Upper lobe of right lung (tissue), 1 donor: ENCODE results near the gene TTC7B. TPM values are rescaled to one million over a fixed set of nuclear protein-coding genes. Genes with fewer than 3 reads are reported as not detected.

Experiments
- ATAC-seq: fragments of 200-7000 bp; cut with Tn5 transposase; one replicate; pipeline ENCODE4 v1.9.1; 2020; ENCODE audit warnings: mild to moderate bottlenecking, moderate library complexity
- DNase-seq: peaks from one replicate; pipeline ENCODE4 v3.0.0-alpha.2; 2020
- H3K27ac ChIP-seq: fragments of 200-600 bp; one replicate; pipeline ENCODE4 v1.8.0; 2022
- H3K27me3 ChIP-seq: fragments of 200-600 bp; one replicate; pipeline ENCODE4 v1.8.0; 2022; ENCODE audit warnings: mild to moderate bottlenecking
- H3K36me3 ChIP-seq: fragments of 200-600 bp; one replicate; pipeline ENCODE4 v1.8.0; 2022
- H3K4me1 ChIP-seq: fragments of 200-600 bp; one replicate; pipeline ENCODE4 v1.8.0; 2022
- H3K4me3 ChIP-seq: fragments of 200-600 bp; one replicate; pipeline ENCODE4 v1.8.0; 2022; ENCODE audit warnings: mild to moderate bottlenecking
- H3K9me3 ChIP-seq: fragments of 200-600 bp; one replicate; pipeline ENCODE4 v1.8.0; 2022
- CTCF ChIP-seq: fragments of 200-600 bp; IDR thresholded peaks from one replicate; pipeline ENCODE4 v1.8.0; 2022; ENCODE audit warnings: antibody characterized with exemption
- intact Hi-C: fragments of 100-400 bp; cut with DNase I; formaldehyde crosslinking; loops from one replicate; pipeline ENCODE4 v1.11.0; 2022
- total RNA-seq: library from RNA; stranded (reverse); fragmentation: NEBNext Ultra II Directional; extraction: Animal tissue kit (Norgen Biotek cat#: 25700); gene quantifications from one replicate; pipeline ENCODE4 v1.2.1, GENCODE V29; 2021
- donor health status: DM: no; HTN: yes; CAD: no; lungs with severe emphysema.

The TTC7B gene
- total RNA-seq, 1 donor from 2014 or later, result 41.5 TPM

- no peak for TF ChIP-seq CTCF
- Histone ChIP-seq H3K27ac (no peak overlapping the region), H3K9me3 (no peaks in the 10 kb centered on the region), H3K36me3 (no peaks in the 10 kb centered on the region), H3K27me3 (no peaks in the 10 kb centered on the region), H3K4me3 (no peak overlapping the region), H3K4me1 (peaks cover 13% of the 10 kb centered on the region)
- DNase-seq, result no peak
- no peak for ATAC-seq
- intact Hi-C loops, result no loop called here
Observed at GRCh38 chr14:90551070-90551704, 265.0 kb downstream of the TTC7B start.

GRCh38 chr14:90549794-90550641 is 266.2 kb downstream of the TTC7B start:
- Histone ChIP-seq H3K27me3 (no peaks in the 10 kb centered on the region), H3K4me1 (peaks cover 4% of the 10 kb centered on the region), H3K4me3 (no peak overlapping the region), H3K9me3 (no peaks in the 10 kb centered on the region), H3K36me3 (no peaks in the 10 kb centered on the region), H3K27ac (no peak overlapping the region)
- intact Hi-C loops, result no loop called here
- DNase-seq (no peak), ATAC-seq (no peak)
- TF ChIP-seq CTCF, result no peak

- no peak for TF ChIP-seq CTCF
- no peaks in the 10 kb centered on the region for H3K9me3 ChIP-seq
- DNase-seq (no peak), ATAC-seq (no peak)
- intact Hi-C loops, result no loop called here
- H3K4me3 ChIP-seq, result no peak overlapping the region
- no peaks in the 10 kb centered on the region for H3K27me3 ChIP-seq
- no peak overlapping the region for H3K27ac ChIP-seq
- H3K4me1 ChIP-seq, result no peaks in the 10 kb centered on the region
- H3K36me3 ChIP-seq, result no peaks in the 10 kb centered on the region
Observed at GRCh38 chr14:90548455-90548854, 267.8 kb downstream of the TTC7B start.

- DNase-seq (no peak), ATAC-seq (no peak)
- no peak overlapping the region for H3K4me3 ChIP-seq
- no peak overlapping the region for H3K27ac ChIP-seq
- H3K9me3 ChIP-seq, result no peaks in the 10 kb centered on the region
- no peaks in the 10 kb centered on the region for H3K36me3 ChIP-seq
- intact Hi-C loops, result no loop called here
- TF ChIP-seq CTCF, result no peak
- H3K27me3 ChIP-seq, result no peaks in the 10 kb centered on the region
- H3K4me1 ChIP-seq, result no peaks in the 10 kb centered on the region
Observed at GRCh38 chr14:90547968-90548367, 268.3 kb downstream of the TTC7B start.

- no peak for ATAC-seq
- Histone ChIP-seq H3K36me3 (no peaks in the 10 kb centered on the region), H3K9me3 (no peaks in the 10 kb centered on the region), H3K27me3 (no peaks in the 10 kb centered on the region), H3K4me3 (no peak overlapping the region), H3K4me1 (no peaks in the 10 kb centered on the region), H3K27ac (no peak overlapping the region)
- DNase-seq, result no peak
- no peak for TF ChIP-seq CTCF
- intact Hi-C loops, result no loop called here
Observed at GRCh38 chr14:90547250-90547649, 269.0 kb downstream of the TTC7B start.
